H9 (cell line): ENCODE measurements around the gene TMPRSS2. TPM values are rescaled to one million over a fixed set of nuclear protein-coding genes. Genes with fewer than 3 reads are reported as not detected.

ENCODE experiments used
- DNase-seq: peaks from one replicate; pipeline ENCODE4 v3.0.0-alpha.2; 2017
- H2AFZ ChIP-seq: one replicate; pipeline ENCODE4 v1.6.1; 2013; ENCODE audit warnings: mild to moderate bottlenecking, low read length, control low read depth, moderate library complexity
- H2AK5ac ChIP-seq: 2 replicates; pipeline ENCODE4 v1.6.1; 2013; ENCODE audit warnings: low read length, control low read depth, mixed read lengths; ENCODE audit not compliant: insufficient read length
- H2BK120ac ChIP-seq: one replicate; pipeline ENCODE4 v1.6.1; 2013; ENCODE audit warnings: low read depth, mild to moderate bottlenecking, low read length, control low read depth, inconsistent platforms; ENCODE audit not compliant: poor library complexity, severe bottlenecking
- H2BK12ac ChIP-seq: 2 replicates; pipeline ENCODE4 v1.6.1; 2013; ENCODE audit warnings: low read length, control low read depth, mixed read lengths, low read depth; ENCODE audit not compliant: insufficient read length
- H2BK15ac ChIP-seq: 2 replicates; pipeline ENCODE4 v1.6.1; 2013; ENCODE audit warnings: low read depth, low read length, control low read depth
- H2BK20ac ChIP-seq: one replicate; pipeline ENCODE4 v1.6.1; 2013; ENCODE audit warnings: low read depth, mild to moderate bottlenecking, low read length, control low read depth, inconsistent platforms; ENCODE audit not compliant: poor library complexity, severe bottlenecking
- H2BK5ac ChIP-seq: 2 replicates; pipeline ENCODE4 v1.6.1; 2013; ENCODE audit warnings: low read length, control low read depth, mixed read lengths; ENCODE audit not compliant: insufficient read length
- H3K14ac ChIP-seq: 2 replicates; pipeline ENCODE4 v1.6.1; 2013; ENCODE audit warnings: low read length, control low read depth; ENCODE audit not compliant: insufficient read depth
- H3K18ac ChIP-seq: 2 replicates; pipeline ENCODE4 v1.6.1; 2013; ENCODE audit warnings: low read depth, mild to moderate bottlenecking, mixed read lengths, low read length, control low read depth; ENCODE audit not compliant: insufficient read length
- H3K23ac ChIP-seq: 2 replicates; pipeline ENCODE4 v1.6.1; 2013; ENCODE audit warnings: low read length, control low read depth, mixed read lengths, low read depth; ENCODE audit not compliant: insufficient read length
- H3K23me2 ChIP-seq: 2 replicates; pipeline ENCODE4 v1.6.1; 2013; ENCODE audit warnings: low read depth, mild to moderate bottlenecking, mixed read lengths, low read length, control low read depth; ENCODE audit not compliant: insufficient read length, poor library complexity, severe bottlenecking
- H3K27ac ChIP-seq: 2 replicates; pipeline ENCODE4 v1.5.1; 2013; ENCODE audit warnings: low read length, control low read depth, mixed read lengths, low read depth; ENCODE audit not compliant: insufficient read length
- H3K27me3 ChIP-seq: 2 replicates; pipeline ENCODE4 v1.6.1; 2013; ENCODE audit warnings: low read length, control low read depth, inconsistent platforms; ENCODE audit not compliant: insufficient read depth
- H3K4ac ChIP-seq: 2 replicates; pipeline ENCODE4 v1.6.1; 2013; ENCODE audit warnings: low read depth, mild to moderate bottlenecking, control low read depth, inconsistent platforms, low read length, moderate library complexity
- H3K4me1 ChIP-seq: 2 replicates; pipeline ENCODE4 v1.6.1; 2013; ENCODE audit warnings: low read length, control low read depth, inconsistent platforms; ENCODE audit not compliant: insufficient read depth
- H3K4me2 ChIP-seq: 2 replicates; pipeline ENCODE4 v1.6.1; 2013; ENCODE audit warnings: low read length, control low read depth, mixed read lengths; ENCODE audit not compliant: insufficient read length, insufficient read depth
- H3K56ac ChIP-seq: 2 replicates; pipeline ENCODE4 v1.6.1; 2013; ENCODE audit warnings: low read depth, mild to moderate bottlenecking, mixed read lengths, low read length, control low read depth; ENCODE audit not compliant: insufficient read length
- H3K79me1 ChIP-seq: 2 replicates; pipeline ENCODE4 v1.6.1; 2013; ENCODE audit warnings: low read depth, mild to moderate bottlenecking, moderate library complexity, low read length, control low read depth, inconsistent platforms; ENCODE audit not compliant: insufficient read depth, poor library complexity, severe bottlenecking
- H3K79me2 ChIP-seq: 2 replicates; pipeline ENCODE4 v1.6.1; 2013; ENCODE audit warnings: low read length, control low read depth, inconsistent platforms; ENCODE audit not compliant: insufficient read depth
- H3K9ac ChIP-seq: 2 replicates; pipeline ENCODE4 v1.6.1; 2013; ENCODE audit warnings: low read length, control low read depth, mixed read lengths; ENCODE audit not compliant: insufficient read length; ENCODE audit errors: extremely low read depth
- H3K9me3 ChIP-seq: one replicate; pipeline ENCODE4 v1.6.1; 2013; ENCODE audit warnings: low read depth, low read length, inconsistent platforms; ENCODE audit not compliant: control insufficient read depth
- H3T11ph ChIP-seq: one replicate; pipeline ENCODE4 v1.6.1; 2013; ENCODE audit warnings: mild to moderate bottlenecking, low read length, control low read depth, inconsistent platforms
- H4K20me1 ChIP-seq: one replicate; pipeline ENCODE4 v1.6.1; 2013; ENCODE audit not compliant: control insufficient read depth, insufficient read length, insufficient read depth
- H4K5ac ChIP-seq: 2 replicates; pipeline ENCODE4 v1.6.1; 2013; ENCODE audit warnings: low read depth, mild to moderate bottlenecking, mixed read lengths, low read length, control low read depth; ENCODE audit not compliant: insufficient read length
- H4K8ac ChIP-seq: replicated peaks from 2 replicates; pipeline ENCODE4 v1.6.1; 2013; ENCODE audit warnings: low read length, control low read depth, mixed read lengths, low read depth; ENCODE audit not compliant: insufficient read length
- H4K91ac ChIP-seq: 2 replicates; pipeline ENCODE4 v1.6.1; 2013; ENCODE audit warnings: low read depth, mild to moderate bottlenecking, moderate library complexity, mixed read lengths, low read length, control low read depth; ENCODE audit not compliant: insufficient read length
- H3K27ac Mint-ChIP-seq, 3 experiments: 2 replicates in 2 of 3; 3 replicates in 1 of 3; pipeline ENCODE4 v1.8.0; 2020 to 2021; ENCODE audit warnings: mixed read lengths in 3 of 3, mild to moderate bottlenecking in 1 of 3, moderate library complexity in 1 of 3
- H3K27me3 Mint-ChIP-seq: 2 replicates; pipeline ENCODE4 v1.8.0; 2021; ENCODE audit warnings: low read depth, mild to moderate bottlenecking, moderate library complexity, mixed read lengths
- H3K36me3 Mint-ChIP-seq, 3 experiments: 2 replicates in 2 of 3; 3 replicates in 1 of 3; pipeline ENCODE4 v1.8.0; 2020 to 2021; ENCODE audit warnings: low read depth in 3 of 3, mixed read lengths in 3 of 3; ENCODE audit not compliant: insufficient read depth in 1 of 3
- H3K4me1 Mint-ChIP-seq, 2 experiments: 2 replicates each; pipeline ENCODE4 v1.8.0; 2020; ENCODE audit warnings: mixed read lengths in 2 of 2
- H3K4me3 Mint-ChIP-seq, 2 experiments: 2 replicates in 1 of 2; 3 replicates in 1 of 2; pipeline ENCODE4 v1.8.0; 2020 to 2021; ENCODE audit warnings: mild to moderate bottlenecking in 2 of 2, mixed read lengths in 2 of 2, moderate library complexity in 1 of 2
- H3K9me3 Mint-ChIP-seq, 2 experiments: 2 replicates in 1 of 2; 3 replicates in 1 of 2; pipeline ENCODE4 v1.8.0; 2020; ENCODE audit warnings: mild to moderate bottlenecking in 2 of 2, mixed read lengths in 2 of 2, moderate library complexity in 1 of 2
- CTCF ChIP-seq: fragments of 200-600 bp; sonication (generic); conservative IDR thresholded peaks from 3 replicates; pipeline ENCODE4 v1.8.0; 2021; ENCODE audit warnings: antibody characterized with exemption, mild to moderate bottlenecking
- WGBS: extraction: QIAGEN DNeasy Blood & Tissue Kit; methylation state at CpG from one replicate; pipeline ENCODE4 v1.1.7; 2013; ENCODE audit warnings: missing lambda C conversion rate, low lambda C conversion rate, mixed read lengths; ENCODE audit not compliant: insufficient read length; ENCODE audit errors: extremely low coverage; 5-methylcytosine and 5-hydroxymethylcytosine counted together
- total RNA-seq: library from RNA; stranded (reverse); gene quantifications from 2 replicates; pipeline ENCODE4 v1.2.1, GENCODE V29; 2021

Gene TMPRSS2
- total RNA-seq, 1 experiment from 2014 or later: 12.1 TPM

GRCh38 chr21:41497788-41498187 is 10.2 kb downstream of the TMPRSS2 start:
- no peak overlapping the region for H3K27ac Mint-ChIP-seq
- no peak overlapping the region for H2AFZ ChIP-seq
- no CpG with 5 or more reads among the region's 8 CpGs for WGBS

More at GRCh38 chr21:41497788-41498187, 10.2 kb downstream of the TMPRSS2 start:
- Histone ChIP-seq H4K91ac (no peak overlapping the region), H3K23me2 (no peaks in the 10 kb centered on the region), H3K18ac (no peak overlapping the region), H2BK120ac (no peak overlapping the region), H3K23ac (no peak overlapping the region), H3T11ph (no peak overlapping the region), H3K79me1 (no peaks in the 10 kb centered on the region), H2BK15ac (no peak overlapping the region), H3K27ac (no peak overlapping the region), H3K79me2 (no peaks in the 10 kb centered on the region; the same call in 1 of the 2 replicates), H3K56ac (no peak overlapping the region), H3K9ac (no peak overlapping the region), H4K5ac (no peak overlapping the region), H3K27me3 (no peaks in the 10 kb centered on the region), H2BK5ac (no peak overlapping the region), H2BK20ac (no peak overlapping the region), H3K4ac (no peak overlapping the region), H3K4me2 (no peak overlapping the region), H3K4me1 (no peaks in the 10 kb centered on the region; the same call in 1 of the 2 replicates), H4K20me1 (no peaks in the 10 kb centered on the region), H2AK5ac (no peak overlapping the region), H3K14ac (no peak overlapping the region), H4K8ac (no peak overlapping the region), H3K9me3 (no peaks in the 10 kb centered on the region), H2BK12ac (no peak overlapping the region)
- DNase-seq: no peak
- H3K4me1 Mint-ChIP-seq: peaks cover 26 to 27% of the 10 kb centered on the region in 2 experiments
- TF ChIP-seq CTCF: no peak
- no peak overlapping the region for H3K4me3 Mint-ChIP-seq
- H3K27me3 Mint-ChIP-seq: no peaks in the 10 kb centered on the region
- H3K9me3 Mint-ChIP-seq: no peaks in the 10 kb centered on the region
- H3K36me3 Mint-ChIP-seq: peaks cover 0 to 15% (median 12%) of the 10 kb centered on the region in 3 experiments; a peak in 4 of 7 replicates
